ENCODE results near the gene BABAM1.

The BABAM1 gene

DNA sequence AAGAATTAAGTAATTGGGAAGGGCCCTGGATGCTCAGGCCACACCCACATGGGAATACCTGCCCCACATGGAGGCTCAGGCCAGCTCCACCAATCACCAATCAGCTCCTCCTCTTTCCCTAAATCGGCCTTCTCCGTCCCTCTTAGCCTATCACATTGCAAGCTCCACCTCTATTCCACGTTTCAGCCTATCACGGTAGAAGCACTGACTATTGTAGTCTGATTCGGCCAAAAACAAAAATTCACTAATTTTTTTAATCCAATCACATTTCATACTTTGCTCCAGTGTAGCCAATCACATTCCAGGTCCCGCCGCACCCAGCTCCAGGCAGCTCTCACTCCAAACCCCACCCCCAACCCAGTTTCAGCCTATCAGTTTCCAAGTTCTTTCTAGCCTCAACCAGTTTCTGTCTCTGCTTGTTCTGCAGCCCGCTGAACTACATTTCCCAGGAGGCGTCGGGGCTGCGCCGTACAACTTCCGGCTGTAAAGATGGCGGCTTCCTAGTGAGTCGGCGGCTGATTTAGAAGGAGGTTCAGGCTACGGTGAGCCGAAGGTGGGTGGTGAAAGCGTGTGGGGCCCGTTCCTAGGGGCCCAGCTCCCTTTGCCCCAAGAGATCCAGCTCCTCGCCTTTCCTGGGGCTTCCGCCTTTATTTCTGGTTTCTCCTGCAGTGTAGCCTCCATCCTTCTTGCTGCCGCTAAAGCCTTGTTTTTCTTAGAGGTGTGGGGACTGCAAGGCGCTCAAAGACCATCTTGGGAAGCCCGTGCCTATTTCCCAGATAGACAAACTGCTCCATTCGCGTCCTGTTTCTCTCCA, at the start of gene BABAM1:
Gene BABAM1 (plus strand): TSS at position 469 of the 814 bp plus-strand sequence. CDS start 1,364 bp downstream, outside the sequence.
- DNase-seq, result peak; percentile 82

DNA sequence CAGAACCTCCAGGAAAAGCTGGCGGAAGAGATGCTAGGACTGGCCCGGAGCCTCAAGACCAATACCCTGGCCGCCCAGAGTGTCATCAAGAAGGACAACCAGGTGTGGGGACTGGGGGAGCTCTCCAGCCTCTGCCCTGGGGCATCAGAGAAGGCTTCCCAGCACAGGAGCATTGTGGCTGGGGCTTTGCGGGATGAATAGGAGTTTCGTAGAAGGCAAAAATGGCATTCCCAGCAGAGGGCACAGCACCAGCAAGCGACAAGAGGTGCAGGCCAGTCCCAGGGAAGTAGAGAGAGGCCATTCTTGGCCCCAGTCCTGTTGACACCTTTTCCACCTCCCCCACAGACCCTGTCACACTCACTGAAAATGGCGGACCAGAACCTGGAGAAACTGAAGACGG, 48.0 kb upstream of the BABAM1 start:
- DNase-seq, result no peak

DNA sequence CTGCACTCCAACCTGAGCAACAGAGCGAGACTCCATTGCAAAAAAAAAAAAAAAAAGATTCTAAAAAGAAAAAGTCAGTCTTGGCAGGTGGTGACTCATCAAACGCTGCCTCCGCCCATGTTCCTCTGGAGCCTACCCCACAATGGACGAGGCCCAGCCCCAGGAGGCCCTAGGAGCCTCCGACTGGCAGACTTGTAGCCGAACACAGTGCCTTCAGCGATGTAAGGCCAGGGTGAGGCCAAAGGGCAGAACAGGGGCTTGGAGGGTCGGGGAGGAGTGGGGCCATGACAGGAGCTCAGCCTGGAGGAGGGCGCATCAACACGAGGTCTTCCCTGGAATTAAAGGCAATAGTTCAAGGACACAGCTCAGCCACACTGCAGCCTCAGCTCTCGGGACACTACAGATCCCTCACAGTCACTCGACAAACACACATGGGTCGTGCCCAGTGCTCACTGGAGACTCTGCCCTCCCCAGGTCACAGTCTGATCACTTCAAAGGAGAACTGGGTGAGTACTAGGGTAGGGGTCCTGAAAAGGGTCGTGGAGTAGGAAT, 47.0 kb upstream of the BABAM1 start:
- DNase-seq, result no peak

DNA sequence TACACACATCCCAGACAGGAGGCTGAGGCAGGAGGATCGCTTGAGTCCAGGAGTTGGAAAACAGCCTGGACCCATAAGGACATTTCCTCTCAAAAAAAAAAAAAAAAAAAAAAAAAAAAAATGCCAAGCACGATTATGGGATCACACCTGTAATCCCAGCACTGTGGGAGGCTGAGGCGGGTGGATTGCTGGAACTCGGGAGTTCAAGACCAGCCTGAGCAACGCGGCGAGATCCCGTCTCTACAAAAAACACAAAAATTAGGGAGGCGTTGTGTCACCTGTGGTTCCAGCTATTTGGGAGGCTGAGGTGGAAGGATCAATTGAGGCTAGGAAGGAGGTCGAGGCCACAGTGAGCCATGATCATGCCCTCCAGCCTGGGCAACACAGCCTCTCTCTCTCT, 42.2 kb upstream of the BABAM1 start:
- no peak for DNase-seq

DNA sequence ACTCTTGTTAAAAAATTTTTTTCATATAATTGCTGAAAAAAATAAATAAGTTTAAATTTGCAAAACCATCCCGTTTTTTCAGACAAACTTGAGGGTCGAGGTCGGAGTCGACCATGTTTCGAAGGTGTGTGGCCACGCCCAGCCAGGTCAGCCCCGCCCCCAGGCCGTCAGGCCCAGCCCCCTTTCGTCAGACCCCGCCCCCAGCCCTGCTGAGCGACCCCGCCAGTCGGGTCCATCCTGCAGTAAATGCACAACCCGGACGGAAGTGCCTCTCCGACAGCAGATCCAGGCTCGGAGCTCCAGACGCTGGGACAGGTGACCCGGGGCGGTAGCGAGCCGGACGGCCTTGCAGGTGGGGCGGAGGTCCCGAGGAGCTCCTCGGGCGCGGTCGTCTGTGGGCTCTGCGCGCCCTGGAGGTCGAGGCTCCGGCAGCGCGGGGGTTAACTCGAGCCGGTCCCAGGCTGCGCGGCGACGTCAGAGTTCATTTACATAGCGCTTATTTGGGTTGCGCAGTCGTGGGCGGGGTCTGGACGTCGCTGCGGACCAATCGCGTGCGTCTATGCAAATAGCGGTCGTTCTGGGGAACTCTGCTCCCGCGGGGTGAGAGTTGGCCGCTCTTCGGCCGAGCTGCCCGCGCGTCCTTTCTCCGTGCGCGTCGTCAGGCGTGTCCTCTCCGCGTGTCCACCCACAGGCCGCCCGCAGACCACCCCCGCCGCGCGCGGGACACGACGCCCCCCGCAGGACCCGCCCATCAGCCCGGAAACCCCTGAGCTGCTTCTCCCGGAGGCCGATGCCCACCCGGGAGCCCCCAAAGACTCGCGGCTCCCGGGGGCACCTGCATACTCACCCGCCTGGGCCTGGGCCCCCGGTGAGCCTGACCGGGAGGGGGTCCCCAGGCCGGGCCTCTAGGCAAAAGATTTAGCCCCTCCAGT, 41.0 kb upstream of the BABAM1 start, which contains the start of gene OCEL1:
Gene OCEL1 (plus strand): TSS at position 225 of the 932 bp plus-strand sequence. CDS start 22 bp downstream, at position 247.
- DNase-seq, result peak; percentile 83

DNA sequence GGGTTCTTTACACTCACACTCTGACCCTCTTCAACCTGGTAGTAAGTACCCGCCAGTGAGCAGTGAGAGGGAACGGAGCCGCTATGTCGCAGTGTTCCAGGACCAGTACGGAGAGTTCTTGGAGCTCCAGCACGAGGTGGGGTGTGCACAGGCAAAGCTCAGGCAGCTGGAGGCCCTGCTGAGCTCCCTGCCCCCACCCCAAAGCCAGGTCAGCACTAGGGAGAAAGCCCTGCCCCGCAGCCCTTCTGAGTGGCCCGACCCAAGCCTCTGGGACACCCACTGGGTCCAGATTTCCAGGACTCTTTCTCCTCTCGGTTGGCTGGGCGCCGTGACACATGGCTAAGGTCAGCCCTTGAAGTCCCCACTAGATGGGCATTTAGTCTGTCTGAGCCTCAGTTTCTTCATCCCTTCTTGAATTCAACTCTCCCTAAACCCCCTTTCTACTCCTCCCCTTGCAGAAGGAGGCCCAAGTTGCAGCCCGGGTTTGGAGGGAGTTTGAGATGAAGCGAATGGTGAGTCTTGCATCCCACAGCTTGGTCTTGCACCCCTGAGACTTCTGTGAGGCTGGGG, 39.4 kb upstream of the BABAM1 start:
- DNase-seq, result no peak

DNA sequence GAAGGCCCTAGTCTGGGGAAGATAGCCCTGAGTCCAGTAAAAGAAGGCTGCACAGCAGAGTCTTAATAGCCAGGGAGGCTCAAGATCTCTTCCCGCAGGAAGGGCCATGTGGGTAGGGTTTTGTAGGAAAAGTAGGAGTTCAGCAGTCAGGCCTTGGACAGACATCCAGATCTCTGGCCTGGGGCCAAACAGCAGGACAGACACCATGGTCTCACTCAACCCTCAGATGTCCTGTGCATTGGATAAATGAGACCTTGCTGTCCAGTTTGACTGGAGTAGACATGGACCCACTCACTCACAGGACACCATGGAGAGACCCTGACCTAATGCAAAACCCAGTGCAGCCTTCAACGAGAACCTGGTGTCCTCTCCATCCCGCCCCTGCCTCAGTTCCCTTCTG, 37.4 kb upstream of the BABAM1 start:
- no peak for DNase-seq

DNA sequence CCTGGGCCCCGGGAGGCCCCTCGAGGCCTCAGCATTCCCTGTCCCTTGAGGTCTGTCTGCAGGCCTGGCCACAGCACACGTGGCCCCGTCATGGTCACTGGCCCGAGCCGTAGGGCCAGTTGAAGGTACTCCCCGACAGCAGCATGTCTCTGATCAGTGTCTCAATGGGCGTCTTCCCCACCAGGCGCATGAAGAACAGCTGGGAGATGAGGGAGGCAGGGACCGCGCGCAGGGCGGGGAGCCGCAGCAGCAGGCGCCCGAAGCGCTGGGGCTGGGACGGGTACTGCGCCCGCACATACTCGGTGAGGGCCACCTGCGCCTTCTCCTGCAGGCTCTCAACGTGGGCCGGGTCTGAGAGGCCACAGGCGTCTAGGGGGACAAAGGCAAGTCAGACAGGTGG, 35.0 kb upstream of the BABAM1 start:
- no peak for DNase-seq

DNA sequence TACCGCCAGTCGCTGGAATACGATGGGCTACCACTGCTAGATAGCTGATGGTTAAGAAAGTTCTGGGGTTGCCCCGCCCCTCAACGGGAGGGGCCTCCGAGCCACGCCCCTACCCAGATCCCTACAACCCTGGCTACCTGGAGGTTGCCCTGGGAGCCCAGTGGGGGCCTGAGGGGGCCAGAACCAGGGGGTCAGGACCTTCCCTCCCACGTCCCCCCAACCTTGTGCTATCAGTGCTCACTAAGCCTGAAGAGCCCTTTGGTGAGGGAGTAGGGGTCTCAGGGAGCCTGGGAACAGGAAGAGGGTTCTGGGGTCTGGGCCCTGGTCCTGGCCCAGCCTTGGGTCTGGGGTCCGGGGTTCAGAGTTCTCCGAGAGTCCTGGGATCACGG, 32.3 kb upstream of the BABAM1 start:
- DNase-seq, result no peak

DNA sequence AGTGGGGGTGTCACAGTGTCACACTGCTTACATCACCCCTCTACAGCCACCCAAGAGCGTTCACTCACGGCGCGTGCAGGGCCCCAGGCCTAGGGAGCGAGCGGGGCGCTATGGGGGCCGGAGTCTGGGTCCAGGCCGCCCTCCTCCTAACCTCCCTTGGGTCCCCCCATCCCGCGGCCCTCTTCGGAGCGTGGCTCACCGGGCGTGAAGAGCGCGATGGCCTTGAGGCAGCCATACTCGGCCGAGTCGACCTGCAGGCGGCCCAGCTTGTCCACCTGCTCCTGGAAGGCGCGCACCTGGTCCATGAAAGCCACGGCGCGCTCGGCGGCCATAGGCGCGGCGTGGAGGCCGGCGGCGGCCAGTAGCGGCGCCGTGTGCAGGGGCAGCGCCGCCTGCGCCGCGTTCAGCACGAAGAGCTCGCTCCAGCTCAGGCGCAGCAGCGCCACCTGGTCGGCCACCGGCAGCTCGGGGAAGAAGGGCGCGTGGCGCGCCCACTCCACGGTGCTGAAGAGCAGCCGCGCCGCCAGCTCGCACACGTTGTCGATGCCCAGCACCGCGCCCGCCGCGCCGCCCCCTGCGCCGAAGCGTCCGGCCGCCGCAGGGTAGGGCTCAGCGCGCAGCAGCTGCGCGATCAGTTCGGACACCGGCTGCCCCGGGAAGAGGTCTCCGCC, 31.8 kb upstream of the BABAM1 start:
- no peak for DNase-seq

DNA sequence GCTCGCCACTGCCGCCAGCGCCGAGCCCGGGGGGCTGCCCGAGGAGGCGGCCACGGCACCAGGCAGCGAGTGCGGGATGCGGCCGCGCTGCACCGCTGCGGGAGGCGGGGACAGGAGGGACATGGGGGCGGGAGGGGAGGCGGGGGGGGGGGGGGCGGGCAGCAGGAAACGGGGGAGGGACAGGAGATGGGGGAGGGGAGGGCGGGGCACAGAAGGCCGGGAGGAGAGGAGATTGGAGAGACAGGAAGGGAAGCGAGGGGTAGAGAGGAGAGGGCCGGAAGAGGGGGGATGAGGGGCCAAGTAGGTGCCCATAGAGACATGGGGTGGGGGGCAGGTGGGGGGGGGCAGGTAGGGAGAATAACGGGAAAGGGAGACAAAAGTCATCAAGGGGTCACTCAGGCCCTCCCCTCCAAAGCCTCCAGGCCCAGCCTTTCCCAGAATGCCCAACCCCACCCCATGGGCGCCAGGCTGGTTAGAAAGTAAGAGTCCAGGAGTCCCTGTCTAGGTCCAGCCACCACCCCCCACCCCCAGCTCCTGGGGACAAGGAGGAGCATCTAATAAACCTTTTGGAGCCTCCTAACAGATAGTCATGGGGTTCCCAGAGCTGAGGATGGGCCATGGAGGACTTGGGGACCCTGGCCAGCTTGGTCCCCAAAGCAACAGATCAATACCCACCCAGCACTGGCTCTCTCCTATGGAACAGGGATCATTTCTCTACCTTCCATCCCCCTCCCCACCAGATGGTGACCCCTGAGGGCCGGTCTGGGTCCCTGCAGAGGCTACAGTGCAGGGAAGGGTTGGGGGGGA, 31.1 kb upstream of the BABAM1 start:
- no peak for DNase-seq

DNA sequence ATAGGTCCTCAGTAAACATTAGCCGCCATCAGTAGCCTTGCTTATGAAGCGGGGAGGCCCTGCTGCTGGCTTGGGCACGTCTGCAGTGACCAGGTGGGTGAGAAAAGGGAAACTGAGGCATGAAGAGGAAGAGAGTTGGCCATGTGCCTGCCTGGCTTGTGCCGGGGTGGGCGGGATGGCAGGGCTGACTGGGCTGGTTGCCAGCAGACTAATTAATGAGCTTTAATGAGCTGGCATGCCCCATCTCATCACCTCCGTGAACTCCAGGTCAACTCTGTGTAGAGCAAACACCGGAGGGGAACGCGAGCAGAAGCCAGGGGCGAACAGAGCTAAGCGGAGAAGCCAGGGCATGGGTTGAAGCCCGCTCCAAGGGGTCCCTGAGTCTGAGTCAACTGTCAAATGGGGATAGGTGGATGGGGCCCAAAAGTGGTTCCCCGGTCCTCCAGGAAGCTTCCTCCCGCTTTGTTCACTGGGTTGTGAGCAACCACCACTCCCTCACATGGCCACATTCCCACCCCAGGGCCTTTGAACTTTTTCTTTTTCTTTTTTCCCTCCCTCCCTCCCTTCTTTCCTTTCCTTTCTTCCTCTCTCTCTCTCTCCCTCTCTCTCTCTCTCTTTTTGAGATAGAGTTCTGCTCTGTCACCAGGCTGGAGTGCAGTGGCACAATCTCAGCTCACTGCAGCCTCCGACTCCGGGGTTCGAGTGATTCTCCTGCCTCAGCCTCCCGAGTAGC, 30.3 kb upstream of the BABAM1 start:
- DNase-seq, result no peak

DNA sequence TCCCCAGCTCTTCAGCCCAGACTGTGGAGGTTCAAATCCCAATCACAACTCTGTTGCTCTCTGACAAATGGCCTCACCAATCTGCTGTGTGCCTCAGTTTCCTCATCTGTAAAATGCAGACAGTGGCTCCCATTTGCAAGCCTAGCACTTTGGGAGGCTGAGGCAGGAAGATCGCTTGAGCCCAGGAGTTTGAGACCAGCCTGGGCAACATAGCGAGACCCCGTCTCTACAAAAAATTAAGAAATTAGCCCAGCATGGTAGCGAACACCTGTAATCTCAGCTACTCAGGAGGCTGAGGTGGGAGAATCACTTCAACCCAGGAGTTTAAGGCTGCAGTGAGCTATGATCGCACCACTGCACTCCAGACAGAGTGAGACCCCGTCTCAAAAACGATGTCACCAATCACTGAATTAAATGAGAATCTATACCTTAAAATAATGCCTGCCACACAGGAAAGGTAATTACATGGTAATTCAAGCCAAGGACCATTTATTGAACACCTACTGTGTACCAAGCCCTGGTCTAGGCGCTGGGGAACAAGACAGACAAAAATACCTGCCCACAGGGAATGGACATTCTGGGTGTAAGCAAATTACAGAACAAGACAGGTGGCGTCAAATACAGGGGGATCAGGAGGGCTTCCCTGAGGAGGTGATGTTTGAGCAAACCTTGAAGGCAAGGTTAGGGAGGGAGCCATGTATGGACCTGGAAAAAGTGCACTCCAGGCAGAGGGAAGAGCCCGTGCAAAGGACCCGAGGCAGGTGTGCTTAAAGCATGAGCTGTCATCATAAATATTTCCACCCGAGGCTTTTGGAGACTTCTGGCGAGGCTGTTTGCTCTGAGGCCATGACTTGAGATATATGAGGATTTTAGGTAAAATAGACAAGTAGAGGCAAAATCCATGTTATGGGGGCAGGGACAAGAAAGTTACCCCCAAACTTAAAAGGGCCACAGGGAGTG, 29.2 kb upstream of the BABAM1 start:
- no peak for DNase-seq

DNA sequence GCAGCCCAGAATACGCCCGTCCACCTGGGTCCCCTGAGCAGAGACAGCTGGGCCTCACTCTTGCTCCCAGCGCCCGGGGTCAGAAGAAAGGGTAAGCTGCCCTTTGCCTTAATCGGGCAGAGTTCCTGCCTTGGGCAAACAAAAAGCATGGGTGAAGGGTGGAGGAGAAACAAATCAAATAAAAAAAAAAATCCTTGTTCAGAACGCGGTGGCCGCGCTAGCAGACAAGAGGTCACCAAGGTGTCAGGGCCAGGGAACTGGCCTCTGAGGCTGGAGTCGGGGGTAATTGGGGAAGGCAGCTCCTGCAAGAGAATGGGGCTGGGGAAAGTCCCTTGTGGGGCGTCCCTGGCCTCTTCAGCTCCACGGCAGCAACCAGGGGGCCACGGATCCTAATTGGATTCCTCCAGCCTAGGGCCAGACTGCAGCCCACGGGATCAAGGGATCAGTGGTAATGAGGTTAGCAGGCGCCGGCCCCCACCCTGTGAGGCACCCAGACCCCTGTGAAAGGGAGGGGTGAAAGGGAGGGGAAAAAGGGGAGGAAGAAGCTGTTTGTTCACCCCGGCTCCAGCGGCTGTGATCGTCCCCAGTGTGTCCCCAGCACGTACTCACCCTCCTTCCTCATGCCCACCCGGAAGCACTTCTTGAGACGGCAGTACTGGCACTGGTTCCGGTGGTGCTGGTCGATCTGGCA, 27.0 kb upstream of the BABAM1 start:
- no peak for DNase-seq

DNA sequence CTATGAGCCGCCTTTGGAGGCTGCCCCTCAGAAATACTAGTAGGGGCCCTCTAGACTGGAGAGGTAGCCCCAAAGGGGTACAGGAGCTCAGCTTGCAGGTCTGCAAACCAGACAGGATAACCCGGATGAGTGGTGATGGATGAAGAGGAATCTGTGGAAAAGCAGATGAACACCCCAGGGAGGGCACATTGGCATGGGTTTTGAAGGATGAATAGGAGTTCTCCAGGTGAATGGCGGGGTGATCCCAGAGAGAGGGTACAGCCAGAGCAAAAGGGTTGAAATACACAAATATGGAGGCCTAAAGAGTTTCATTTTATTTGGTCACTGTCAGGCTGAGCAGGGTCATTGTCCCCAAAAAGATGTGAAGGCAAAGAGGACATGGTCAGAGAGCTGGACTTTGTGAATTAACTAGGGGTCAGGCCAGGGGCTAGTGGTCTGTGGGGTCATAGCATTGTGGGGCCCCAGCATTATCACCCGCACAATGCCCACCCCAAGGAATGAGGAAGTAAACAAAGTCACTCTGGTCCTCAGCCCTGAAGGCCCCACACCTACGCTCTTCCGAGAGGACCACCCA, 26.3 kb upstream of the BABAM1 start:
- DNase-seq, result no peak

DNA sequence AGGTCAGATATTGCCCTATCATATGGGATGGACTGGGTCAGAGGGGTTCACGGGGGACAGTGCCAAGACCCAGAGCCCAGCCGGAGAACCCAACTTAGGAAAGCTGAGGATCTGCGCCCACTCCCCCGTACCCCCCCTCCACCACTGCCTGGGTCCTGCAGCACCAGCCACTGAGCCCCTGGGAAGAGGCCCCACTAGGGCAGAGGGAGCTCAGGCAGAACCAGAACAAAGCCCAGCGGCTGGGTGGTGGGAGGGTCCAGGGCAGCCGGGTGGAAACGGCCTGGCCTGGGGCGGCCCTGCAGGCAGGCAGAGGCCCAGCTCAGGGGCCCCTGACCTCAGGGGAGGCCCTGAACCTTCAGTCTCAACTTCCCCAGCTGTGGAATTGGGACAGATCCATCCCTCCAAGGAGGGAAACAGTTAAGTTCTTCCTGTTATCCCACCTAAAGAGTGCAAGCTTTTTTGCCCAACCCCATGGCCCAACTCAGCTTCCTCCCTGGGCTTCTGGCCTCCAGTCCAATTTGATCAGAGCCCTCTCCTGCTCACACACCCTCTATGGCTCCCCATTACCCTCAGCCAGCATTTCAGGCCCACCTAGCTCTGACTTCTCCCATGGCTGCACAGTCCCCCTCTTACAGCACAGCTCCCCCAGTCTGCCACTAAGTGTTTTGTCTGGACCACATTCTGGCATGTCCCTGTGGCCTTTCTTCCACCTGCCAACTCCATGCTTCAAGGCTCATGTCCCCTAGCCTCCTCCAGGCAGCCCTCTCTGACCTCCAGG, 24.6 kb upstream of the BABAM1 start:
- no peak for DNase-seq

DNA sequence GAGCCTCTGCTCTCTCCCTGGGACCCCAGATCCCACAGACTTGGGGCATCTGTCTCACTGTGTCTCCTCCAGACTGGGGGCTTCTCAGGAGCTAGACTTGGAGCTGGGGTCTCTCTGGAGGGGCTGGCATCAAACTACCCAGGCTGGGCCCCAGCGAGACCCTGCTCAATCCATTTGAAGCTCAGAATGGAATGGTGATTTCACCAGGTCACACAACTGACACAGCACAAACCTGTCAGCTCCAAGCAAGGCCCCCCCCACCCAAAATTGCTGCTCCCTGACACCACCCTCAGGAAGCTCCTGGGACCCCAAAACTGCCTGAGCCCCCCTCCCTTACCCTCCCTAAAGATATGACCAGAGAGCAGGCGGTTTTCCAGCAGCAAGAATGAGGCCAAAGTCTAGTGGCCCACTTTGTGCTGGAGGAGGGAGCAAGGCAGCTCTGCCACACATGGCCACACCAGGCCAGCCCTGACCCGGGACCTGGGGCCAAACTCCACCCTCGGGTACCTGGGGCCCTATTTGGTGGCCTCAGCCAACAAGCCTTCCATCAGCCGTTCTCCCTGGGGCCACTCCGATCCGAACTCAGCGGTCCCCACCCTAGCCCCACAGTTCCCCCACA, 23.9 kb upstream of the BABAM1 start:
- no peak for DNase-seq

Measured in NCI-H1417 treated with DMSO at 0.1 percent for 48 hours (cell line).